Endometrial microvascular endothelial cells (primary cell): ENCODE measurements around the gene ZNF180. TPM values are rescaled to one million over a fixed set of nuclear protein-coding genes. Genes with fewer than 3 reads are reported as not detected.
"Not testable (repeated sequence)": the region's sequence is repeated elsewhere in the genome, so short reads cannot be mapped to it uniquely, and the experiment has no call there.

Experiments used
- in situ Hi-C: cut with HindIII; loops from 2 replicates; pipeline ENCODE4 v1.10.0; 2017; ENCODE audit warnings: low sequenced_read_pairs, low pct_unique_long_range_greater_than_20kb; ENCODE audit errors: inconsistent ontology term
- total RNA-seq: library from RNA; depleted of rRNA; stranded (reverse); fragments of >200 nt; gene quantifications from one replicate; pipeline ENCODE4 v1.2.3, GENCODE V29; 2015; ENCODE audit errors: inconsistent ontology term

The ZNF180 gene
- total RNA-seq, 1 donor from 2014 or later: 5.8 TPM

DNA sequence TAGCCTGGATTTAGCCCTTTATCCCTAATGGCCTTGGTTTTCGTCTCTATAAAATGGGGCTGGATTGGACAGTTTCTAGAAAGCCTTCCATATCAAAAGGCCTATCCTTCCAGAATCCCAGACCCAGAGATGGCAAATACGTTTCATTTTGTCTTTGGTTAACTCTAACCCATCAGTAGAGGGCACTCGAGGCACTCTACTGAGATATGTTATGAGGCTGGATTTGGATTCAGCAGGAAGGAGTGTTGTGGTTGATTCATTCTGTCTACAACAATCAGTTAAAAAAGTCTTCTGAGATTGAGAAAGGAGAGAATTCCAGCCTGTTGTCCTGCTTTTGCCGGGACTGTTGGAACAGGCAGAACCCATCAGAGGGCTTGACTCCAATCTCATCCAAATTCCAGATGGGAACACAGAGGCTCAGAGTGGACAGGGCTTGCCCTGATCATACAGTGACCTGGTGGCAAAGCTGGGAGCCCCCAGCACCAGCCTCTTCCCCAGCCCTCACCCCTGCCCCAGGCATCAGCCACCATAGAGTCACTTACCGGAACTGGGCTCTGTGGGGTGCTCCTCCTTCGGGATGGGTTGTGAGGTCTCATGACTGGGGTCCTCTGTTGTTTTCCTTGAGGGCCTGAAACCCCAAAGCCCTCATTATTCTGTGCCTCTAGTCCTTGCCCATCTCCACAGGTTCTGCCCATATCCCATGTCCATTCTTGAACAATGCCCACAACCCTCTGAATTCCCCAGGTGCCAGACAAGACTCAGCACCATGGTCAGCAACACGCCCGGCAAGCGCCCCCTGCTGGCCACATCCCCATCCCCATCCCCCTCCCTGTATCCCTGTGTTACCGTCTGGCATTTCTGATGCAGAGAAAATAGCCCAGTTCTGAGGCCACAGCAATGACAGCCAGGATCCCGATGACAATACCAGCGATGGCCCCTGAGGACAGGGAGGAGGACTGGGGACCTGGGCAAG lies 12.3 kb upstream of the ZNF180 start:
- in situ Hi-C loops: no loop called here

DNA sequence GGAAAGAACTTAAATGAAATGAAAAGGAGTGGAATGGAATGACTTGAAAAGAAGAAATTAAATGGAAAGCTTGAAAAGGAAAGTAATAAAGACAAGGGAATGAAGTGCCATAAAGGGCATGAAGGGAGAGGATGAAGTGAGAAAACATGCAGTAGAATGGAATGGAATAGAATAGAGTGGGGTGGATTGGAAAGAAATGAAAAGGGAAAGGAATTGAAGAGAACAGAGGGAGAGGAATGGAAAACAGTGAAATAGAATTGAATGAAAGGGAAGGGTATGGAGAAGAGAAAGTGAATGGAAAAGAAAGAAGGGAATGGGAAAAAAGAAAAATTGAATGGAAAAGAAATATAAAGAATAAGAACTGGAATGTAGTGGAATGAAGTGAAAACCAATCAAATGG lies 9.2 kb upstream of the ZNF180 start:
- in situ Hi-C loops: no loop called here

DNA sequence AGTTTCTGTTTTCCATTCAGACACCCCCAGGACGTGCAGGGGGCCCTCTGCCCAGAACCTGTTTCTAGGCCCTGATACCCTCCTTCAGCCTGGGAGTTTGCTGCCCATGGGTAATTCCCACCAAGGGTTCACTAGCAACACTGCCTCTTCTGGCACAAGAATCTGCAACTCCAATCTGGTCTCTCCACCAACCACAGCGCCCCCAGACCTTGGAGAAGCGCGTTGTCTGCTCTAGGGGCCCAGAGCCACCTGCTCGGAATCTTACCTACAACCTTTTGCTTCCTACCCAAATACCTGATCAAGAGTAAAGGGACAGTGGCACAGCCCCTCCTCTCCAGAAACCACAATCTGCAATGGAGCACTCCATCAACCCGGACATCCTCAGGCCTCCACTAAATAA lies 763 bp downstream of the ZNF180 start:
- in situ Hi-C loops: no loop called here

DNA sequence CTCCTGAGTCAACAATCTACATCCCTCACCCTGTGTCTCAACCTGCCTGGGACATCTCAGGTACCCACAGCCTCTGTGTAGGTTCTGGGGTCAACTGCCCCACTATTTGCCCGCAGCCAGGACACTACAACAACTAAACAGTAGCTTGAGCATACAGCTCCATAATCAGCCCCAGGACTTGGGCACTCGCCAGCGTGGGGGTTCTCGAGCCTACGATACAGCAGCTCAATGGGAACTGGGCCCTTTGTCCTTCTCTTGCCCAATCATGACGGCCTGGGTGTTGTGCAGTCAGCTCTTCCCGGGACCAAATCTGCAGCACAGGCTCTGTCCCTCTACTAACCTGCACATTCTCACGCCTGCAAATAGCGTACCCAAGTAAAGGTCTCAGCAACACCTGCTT lies 1.3 kb downstream of the ZNF180 start:
- in situ Hi-C loops: no loop called here

DNA sequence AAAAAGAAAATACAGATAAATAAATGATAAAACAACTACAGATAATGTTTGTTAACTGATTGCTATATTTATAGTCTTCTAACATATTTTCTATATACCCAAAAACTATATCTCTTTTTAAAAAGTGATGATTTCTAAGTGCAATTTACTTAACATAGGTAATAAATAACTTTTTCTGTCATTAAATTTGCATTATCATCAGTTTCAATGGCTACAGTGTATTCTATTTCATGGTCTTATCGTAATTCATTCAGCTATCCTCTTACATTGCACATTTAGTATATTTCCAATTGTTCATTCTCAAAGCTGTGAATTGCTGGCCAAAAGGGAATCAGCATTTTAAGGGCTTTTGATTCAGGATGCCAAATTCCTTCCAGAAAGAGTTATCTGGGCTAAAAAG lies 3.6 kb downstream of the ZNF180 start:
- in situ Hi-C loops: no loop called here

DNA sequence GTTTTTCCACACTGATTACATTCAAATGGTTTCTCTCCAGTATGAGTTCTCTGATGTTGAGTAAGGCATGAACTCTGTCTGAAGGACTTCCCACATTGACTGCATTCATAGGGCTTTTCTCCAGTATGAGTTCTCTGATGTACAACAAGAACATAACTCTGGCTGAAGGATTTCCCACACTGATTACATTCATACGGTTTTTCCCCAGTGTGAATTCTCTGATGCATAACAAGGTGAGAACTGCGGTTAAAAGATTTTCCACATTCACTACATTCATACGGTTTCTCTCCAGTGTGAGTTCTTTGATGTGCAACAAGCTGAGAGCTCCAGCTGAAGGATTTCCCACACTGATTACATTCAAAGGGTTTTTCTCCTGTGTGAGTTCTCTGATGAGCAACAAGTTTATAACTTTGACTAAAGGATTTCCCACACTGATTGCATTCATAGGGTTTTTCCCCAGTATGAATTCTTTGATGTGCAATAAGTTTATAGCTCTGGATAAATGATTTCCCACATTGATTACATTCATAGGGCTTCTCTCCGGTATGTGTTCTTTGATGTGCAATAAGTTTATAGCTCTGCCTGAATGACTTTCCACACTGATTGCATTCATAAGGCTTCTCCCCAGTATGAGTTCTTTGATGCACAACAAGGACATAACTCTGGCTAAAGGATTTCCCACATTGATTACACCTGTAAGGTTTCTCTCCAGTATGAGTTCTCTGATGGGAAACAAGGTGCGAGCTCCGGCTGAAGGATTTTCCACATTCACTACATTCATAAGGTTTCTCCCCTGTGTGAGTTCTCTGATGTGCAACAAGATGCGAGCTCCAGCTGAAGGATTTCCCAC lies 23.5 kb downstream of the ZNF180 start:
- in situ Hi-C loops: no loop called here

DNA sequence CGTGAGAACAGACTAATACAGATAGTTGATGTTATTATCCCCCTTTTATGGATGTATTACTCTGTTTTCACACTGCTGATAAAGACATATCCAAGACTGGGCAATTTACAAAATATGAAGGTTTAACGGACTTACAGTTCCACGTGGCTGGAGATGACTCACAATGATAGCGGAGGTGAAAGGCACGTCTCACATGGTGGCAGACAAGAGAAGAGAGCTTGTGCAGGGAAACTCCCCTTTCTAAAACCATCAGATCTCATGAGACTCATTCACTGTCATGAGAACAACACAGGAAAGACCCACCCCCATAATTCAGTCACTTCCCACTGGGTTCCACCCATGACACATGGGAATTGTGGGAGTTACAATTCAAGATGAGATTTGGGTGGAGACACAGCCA lies 31.6 kb downstream of the ZNF180 start:
- in situ Hi-C loops: not testable (repeated sequence)

DNA sequence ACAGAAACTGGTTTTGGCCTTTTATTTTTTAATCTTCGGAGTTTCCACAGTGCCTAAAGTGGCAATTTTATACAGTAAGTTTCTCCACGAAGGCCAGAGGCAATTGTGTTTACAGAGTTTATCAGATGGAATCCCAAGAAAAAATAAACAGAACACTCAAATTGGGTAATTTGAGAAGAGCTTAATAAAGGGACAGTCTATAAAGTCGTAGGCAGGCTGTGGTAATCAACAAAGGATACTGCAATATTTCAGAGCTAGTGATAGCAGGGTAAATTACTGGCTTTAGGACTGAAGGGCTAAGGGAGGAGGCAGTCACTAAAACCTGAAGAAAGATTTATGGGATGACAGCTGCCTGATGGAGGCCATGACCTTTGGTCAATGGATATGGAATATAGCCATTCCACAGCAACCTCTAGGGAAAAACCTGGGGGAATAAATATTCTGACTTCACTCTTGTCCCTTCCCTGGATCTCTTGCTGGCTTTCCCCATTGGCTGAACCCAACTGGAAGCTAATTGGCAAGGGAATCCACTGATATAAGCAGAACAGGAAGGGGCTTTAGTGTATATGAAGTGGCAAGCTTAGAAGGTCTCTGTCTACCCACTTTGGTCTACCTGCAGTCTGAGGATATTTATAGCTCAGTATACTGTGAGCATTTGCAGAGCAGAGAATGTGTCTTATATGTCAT lies 37.6 kb downstream of the ZNF180 start:
- in situ Hi-C loops: not testable (repeated sequence)

DNA sequence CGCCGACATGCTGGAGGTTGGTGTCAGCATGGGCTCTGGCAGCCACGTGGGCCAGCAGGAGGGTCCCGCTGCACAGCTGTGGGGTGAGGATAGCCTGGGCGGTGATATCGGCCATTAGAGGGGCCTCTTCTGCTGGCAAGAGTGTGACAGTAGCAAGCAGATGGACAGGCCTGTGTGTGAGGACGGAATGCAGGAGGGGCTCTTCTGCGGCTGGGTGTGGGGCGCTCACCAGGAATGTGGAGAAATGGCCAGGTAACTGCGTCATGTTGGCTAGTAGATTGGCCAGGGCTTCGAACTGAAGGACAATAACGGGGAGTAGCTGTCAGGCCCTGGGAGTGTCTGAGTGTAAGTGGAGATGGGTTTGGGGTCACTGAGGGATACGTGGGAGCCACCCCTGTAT lies 44.3 kb downstream of the ZNF180 start:
- in situ Hi-C loops: not testable (repeated sequence)

DNA sequence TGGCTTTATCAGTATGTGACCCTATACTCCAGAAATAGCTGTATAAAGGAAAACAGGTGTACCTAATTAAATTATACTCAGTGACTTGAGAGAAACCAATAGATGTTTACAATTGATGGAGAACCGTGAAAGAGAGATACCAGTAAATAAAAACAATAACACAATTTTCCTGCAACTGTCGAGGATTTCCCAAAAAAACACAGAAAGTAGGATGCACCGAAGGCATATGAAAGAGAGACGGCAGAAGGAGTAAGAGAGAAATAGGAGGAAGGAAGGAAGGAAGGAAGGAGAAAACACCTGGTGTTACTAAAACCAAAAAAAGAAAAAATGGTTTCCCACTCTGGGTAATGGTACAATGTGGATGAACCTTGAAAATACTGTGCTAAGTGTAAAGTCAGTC lies 45.2 kb downstream of the ZNF180 start:
- in situ Hi-C loops: no loop called here

DNA sequence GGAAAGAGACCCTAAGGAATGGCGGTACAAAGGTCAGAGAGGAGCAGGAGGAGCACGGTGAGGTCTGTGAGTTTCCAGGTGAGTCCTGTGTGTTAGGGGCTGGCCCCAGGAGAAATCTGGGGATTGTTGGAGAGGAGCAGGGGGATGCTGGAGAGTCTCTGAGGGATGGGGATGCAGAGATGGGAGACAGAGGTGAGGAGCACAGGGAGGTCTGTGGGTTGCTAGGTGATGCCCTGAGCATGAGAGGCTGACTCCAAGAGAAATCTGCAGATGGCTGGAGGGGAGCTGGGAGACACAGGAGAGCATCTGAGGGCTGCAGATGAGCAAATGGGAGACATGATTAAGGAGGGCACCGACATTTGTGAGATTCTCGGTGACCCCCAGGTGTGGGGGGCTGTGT lies 48.0 kb downstream of the ZNF180 start:
- in situ Hi-C loops: no loop called here

DNA sequence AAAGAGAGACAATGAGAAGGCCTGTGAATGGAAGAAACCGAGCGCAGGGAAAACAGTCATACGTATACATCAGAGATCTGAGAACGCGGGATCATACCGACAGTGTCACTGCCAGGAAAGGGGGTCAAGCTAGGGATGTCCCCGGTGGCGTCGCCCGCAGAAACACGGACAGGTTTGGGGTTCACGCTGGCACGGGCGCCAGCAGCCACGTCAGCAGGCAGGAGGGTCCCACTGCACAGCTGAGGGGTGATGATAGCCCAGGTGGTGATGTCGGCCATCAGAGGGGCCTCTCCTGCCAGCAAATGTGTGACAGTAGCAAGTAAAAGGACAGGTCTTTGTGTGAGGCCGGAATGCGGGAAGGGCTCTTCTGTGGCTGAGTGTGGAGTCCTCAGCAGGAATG lies 48.6 kb downstream of the ZNF180 start:
- in situ Hi-C loops: no loop called here

DNA sequence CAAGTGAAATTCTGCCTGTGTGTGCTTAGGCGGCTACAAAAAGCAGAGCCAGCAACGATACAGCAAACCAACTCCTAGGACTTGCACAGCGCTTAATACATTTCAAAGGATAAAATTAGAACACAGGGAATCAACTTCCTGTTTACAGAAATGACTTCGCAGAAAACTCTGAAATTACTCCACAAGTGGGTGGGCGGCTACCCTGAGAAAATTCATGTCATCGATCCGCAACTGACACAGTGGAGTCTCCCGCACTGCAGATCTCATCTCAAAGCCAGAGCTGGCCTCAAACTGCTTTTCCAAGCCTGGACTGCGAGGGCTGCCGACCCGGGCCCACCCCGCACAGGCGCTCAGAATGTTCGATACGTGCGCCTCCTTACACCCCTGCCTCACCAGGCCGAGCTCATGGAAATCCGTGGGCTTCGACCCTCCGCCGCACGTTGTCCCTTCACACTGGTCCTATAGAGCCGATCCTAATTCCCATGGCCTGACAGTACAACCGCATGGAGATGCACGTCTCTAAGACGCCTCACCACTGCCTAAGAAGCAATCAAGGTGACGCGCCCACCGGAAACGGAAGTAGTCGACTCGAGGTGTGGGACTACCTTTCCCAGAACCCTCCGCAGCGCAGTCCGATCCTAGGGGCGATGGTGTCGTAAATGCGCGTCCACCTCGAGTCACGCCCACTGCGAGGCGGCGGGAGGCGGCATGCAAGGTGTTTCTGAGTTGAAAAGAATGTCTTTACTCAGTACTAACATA lies 52.2 kb downstream of the ZNF180 start, which contains the start of gene ZNF229:
TSS of gene ZNF229 (minus strand) at position 557 of the 759 bp plus-strand sequence. CDS start 5,625 bp downstream, outside the sequence.
- in situ Hi-C loops: no loop called here

DNA sequence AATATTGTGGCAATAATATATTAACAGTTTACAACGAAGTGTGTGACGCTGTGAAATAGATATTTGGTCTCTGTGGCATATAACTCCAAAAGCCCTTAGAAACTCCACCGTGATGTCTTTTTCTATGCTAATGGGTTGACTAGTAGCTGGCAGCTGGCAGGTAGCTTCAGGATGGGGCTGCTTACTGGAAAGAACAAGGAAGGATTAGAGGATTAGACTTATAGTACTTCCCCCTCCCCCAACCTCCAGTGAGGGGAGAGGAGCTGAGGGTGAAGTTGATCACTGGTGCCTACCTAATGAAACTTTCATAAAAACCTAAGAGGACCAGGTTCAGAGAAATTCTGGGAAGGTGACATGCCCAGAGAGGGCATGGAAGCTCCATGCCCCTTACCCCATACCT lies 61.9 kb downstream of the ZNF180 start:
- in situ Hi-C loops: no loop called here

DNA sequence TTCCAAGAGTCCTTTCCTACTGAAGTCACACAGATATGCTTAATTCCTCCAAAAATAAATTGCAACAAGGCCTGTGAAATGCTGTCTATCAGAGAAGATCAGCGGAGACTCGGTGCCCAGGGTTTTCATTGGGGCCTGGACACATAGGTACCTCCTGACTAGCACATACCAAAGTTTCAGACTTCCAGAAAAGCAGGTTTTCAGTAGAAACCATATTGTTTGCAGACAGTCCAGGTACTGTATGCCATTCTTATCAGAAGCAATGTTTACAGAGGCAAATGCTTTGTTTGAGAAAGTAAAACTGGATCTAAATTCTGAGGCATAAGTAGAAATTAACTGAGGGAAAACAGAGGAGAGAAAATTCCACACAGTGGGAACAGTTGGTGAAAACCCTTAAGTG lies 64.9 kb downstream of the ZNF180 start:
- in situ Hi-C loops: no loop called here

DNA sequence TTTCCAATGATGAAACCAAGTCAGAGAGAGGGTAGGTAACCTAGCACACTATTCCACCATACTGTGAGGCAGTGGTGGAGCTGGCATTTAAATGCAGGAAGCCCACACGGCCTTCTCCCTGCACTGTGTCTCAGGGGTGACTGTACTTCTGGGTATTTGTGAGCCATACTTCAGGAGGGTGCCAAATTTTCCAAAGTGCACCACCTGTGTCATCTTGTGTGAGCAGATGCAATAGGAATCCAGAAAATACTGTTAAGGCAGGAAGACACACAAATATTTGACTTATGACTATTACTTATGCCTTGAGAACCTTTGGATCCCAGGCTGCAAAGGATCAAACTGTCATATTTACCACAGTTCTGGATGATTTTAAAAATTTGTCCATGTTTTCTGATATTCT lies 69.4 kb downstream of the ZNF180 start:
- in situ Hi-C loops: no loop called here
